GM13977 (cell line): ENCODE data around the gene PIGS.

Source experiments
- DNase-seq: peaks from one replicate; pipeline ENCODE4 v3.0.0; 2012; ENCODE audit warnings: low spot score
- in situ Hi-C: fragments of 300-500 bp; cut with MboI; formaldehyde crosslinking; loops from one replicate; pipeline ENCODE4 v1.12.0; 2022; ENCODE audit warnings: low sequenced_read_pairs, low pct_unique_long_range_greater_than_20kb, mixed read lengths, inconsistent platforms; ENCODE audit not compliant: unreplicated experiment
- TF ChIP-seq, protein P1 (sequence below): IDR thresholded peaks from 2 replicates; pipeline ENCODE4 v1.5.1; 2012; ENCODE audit warnings: mild to moderate bottlenecking, control low read depth; ENCODE audit not compliant: insufficient read depth; ENCODE audit errors: extremely low read depth, missing control alignments

PIGS gene

GRCh38 chr17:28520687-28521086, 50.6 kb downstream of the PIGS start:
- DNase-seq: no peak
- TF ChIP-seq, protein P1, sequence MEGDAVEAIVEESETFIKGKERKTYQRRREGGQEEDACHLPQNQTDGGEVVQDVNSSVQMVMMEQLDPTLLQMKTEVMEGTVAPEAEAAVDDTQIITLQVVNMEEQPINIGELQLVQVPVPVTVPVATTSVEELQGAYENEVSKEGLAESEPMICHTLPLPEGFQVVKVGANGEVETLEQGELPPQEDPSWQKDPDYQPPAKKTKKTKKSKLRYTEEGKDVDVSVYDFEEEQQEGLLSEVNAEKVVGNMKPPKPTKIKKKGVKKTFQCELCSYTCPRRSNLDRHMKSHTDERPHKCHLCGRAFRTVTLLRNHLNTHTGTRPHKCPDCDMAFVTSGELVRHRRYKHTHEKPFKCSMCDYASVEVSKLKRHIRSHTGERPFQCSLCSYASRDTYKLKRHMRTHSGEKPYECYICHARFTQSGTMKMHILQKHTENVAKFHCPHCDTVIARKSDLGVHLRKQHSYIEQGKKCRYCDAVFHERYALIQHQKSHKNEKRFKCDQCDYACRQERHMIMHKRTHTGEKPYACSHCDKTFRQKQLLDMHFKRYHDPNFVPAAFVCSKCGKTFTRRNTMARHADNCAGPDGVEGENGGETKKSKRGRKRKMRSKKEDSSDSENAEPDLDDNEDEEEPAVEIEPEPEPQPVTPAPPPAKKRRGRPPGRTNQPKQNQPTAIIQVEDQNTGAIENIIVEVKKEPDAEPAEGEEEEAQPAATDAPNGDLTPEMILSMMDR: no peak
- in situ Hi-C loops: no loop called here

DNA sequence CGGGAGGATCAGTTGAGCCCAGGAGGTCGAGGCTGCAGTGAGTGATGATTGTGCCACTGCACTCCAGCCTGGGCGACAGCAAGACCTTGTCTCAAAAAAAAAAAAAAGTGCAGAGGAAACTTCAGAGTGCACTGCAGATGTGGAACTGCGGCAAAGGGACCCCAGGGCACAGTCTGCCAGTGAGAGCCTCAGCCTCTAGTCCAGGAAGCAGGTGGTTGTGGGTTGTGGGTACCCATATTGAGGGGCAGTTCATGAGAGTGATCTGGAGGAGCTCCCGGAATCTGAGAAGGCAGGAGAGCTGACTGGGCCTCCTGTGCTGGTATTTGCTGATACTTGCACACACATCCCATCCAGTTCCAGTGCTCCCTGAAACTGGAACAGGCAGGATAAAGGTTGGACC, 52.1 kb downstream of the PIGS start:
- DNase-seq: no peak
- TF ChIP-seq, protein P1: no peak
- in situ Hi-C loops: no loop called here

GRCh38 chr17:28518578-28518977, 52.7 kb downstream of the PIGS start:
- TF ChIP-seq, protein P1: no peak
- in situ Hi-C loops: no loop called here
- no peak for DNase-seq

DNA sequence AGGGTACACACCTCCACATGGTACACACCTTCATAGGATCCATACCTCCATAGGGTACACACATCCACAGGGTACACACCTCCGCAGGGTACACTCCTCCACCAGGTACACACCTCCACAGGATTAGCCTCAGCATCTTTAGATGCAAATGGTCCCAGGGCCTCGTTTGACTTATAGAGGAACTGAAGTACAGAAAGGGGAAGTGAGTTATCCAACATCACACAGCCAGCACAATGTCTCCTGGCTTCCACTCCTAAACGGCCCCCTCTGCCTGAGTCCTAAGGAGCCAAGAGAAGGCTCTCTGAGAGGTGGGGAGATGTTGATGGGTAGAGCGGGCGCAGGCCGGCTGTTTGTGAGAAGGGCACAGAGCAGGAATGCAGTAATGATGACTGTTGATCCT, 53.2 kb downstream of the PIGS start:
- TF ChIP-seq, protein P1: no peak
- DNase-seq: no peak
- in situ Hi-C loops: no loop called here

GRCh38 chr17:28515518-28515917, 55.8 kb downstream of the PIGS start:
- DNase-seq: no peak
- TF ChIP-seq, protein P1: no peak
- in situ Hi-C loops: no loop called here

GRCh38 chr17:28514561-28515002, 56.7 kb downstream of the PIGS start:
- in situ Hi-C loops: no loop called here
- TF ChIP-seq, protein P1: no peak
- no peak for DNase-seq

DNA sequence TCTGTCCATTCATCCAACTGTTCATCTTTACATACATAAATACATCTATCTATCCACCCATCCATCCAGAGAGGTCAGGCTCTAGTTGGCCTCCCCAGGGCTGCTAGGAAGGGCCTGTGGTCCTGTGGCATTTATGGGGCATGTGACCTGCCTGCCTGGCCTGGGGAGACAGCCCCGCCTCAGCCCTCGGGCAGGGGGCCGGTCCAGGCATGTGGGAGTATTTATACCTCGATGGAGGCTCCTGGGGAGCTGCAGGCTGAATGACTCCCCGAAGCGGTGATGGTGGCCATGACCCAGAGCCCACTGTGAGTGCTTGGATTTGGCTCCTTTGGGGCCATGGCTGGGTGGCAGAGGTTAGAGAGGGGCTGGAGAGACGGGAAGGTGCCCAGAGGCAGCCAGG, 57.8 kb downstream of the PIGS start:
- TF ChIP-seq, protein P1: no peak
- no peak for DNase-seq
- in situ Hi-C loops: no loop called here
